AG04449 (cell line): ENCODE measurements around the gene DMGDH.

ENCODE experiments used
- CTCF ChIA-PET: fragments of 350-600 bp; formaldehyde crosslinking; extraction: SDS; loops from one replicate; lab custom pipeline; 2021; ENCODE audit warnings: antibody characterized with exemption; lab: Yijun Ruan, JAX
- POLR2A ChIA-PET: fragments of 400-600, 350-600 bp; formaldehyde crosslinking; extraction: SDS; loops from one replicate; lab custom pipeline; 2020; ENCODE audit warnings: antibody characterized with exemption, inconsistent platforms; lab: Yijun Ruan, JAX
- DNase-seq: peaks from one replicate; pipeline ENCODE4 v3.0.0-alpha.2; 2010; ENCODE audit warnings: low read depth, low spot score
- H3K4me3 ChIP-seq: 2 replicates; pipeline ENCODE4 v1.5.1; 2011; ENCODE audit warnings: low read depth, mild to moderate bottlenecking, control low read depth, low read length
- TF ChIP-seq, protein P1 (sequence below): IDR thresholded peaks from one replicate; pipeline ENCODE4 v1.5.1; 2011; ENCODE audit warnings: mild to moderate bottlenecking, moderate library complexity, low read length, control low read depth, inconsistent platforms; ENCODE audit not compliant: insufficient read depth; ENCODE audit errors: missing control alignments

The DMGDH gene

DNA sequence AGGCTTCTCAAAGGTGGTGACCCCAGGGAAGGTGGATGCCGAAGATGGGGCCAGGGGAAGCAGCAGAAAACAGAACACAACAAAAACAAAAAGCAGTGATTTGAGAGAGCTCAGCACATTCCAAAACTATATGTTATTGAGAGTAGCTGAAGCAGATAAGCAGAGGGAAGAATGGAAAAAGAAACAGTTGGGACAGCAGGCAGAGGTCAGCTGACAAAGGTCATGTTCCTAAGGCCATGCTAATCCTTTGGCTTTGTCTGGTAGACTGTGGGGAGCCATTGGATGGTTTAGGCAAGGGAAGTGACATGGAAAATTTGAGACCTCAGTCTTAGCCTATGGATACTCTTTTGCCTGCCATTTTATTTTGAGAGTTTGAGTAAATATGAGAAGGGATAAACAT, 14.5 kb downstream of the DMGDH start:
- H3K4me3 ChIP-seq, result no peak overlapping the region
- POLR2A ChIA-PET, result no interaction called here
- TF ChIP-seq, protein P1, sequence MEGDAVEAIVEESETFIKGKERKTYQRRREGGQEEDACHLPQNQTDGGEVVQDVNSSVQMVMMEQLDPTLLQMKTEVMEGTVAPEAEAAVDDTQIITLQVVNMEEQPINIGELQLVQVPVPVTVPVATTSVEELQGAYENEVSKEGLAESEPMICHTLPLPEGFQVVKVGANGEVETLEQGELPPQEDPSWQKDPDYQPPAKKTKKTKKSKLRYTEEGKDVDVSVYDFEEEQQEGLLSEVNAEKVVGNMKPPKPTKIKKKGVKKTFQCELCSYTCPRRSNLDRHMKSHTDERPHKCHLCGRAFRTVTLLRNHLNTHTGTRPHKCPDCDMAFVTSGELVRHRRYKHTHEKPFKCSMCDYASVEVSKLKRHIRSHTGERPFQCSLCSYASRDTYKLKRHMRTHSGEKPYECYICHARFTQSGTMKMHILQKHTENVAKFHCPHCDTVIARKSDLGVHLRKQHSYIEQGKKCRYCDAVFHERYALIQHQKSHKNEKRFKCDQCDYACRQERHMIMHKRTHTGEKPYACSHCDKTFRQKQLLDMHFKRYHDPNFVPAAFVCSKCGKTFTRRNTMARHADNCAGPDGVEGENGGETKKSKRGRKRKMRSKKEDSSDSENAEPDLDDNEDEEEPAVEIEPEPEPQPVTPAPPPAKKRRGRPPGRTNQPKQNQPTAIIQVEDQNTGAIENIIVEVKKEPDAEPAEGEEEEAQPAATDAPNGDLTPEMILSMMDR, result no peak
- no peak for DNase-seq
- CTCF ChIA-PET, result no interaction called here

DNA sequence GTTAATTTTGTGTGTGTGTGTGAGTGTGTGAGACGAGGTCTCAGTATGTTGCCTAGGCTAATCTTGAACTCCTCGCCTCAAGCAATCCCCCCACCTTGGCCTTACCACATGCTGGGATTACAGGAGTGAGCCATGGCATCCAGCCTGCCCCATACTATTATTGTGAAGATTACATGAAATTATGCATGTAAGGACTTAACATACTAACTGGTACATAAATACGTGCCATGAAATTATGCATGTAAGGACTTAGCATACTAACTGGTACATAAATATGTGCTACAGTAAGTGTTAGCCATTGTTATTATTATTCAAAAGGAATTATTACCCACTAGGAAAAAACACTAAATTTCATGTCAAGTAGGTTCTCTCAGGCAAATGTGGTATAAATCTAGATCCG, 16.2 kb downstream of the DMGDH start:
- no peak overlapping the region for H3K4me3 ChIP-seq
- POLR2A ChIA-PET, result no interaction called here
- TF ChIP-seq, protein P1, result no peak
- DNase-seq, result no peak
- CTCF ChIA-PET, result interaction anchor here (1.6 kb wide), 1 partner anchor 29 kb away, joined by 5 read pairs; no protein-coding TSS in a partner anchor

DNA sequence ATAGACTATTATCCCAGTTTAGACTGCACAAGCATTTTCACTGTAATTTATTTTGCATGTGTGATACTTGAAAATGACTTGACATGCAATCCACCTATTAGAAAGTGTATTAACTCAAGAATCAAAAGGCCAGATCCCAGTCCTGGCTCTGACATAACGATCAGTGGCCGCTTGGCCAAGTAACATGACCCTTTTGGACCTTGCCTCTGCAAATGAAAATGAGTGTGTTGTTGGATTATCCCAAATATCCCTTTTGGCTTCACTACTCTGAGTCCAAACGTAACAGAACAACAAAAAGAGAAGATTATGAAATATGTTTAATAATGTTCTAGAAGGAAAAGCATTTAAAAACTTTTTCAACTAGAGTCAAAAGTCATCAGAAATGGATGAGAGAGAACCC, 19.0 kb downstream of the DMGDH start:
- CTCF ChIA-PET, result interaction anchor here (0.6 kb wide), 1 partner anchor 25 kb away, joined by 3 read pairs; no protein-coding TSS in a partner anchor

DNA sequence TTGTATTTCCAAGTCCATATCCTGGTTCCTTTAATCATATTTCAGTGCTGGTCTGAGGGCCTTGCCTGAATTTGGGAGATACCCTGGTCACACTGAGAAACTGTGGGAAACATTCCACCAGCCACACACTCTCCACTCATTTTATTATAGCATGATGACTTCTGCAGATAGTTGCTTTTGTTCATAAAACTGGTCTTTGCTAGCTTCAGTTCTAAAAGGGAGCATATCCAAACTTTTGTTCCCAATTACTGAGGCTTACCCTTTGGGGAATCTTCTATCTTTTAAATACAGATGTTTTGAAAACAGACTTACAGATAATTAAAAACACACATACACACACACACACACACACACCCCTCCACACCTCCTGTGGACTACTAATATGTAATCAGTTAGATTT, 21.0 kb downstream of the DMGDH start:
- CTCF ChIA-PET, result interaction anchor here (1.0 to 9.3 kb wide), 5 partner anchors 24 to 85 kb away, joined by 3 to 61 read pairs (median 5); no protein-coding TSS in a partner anchor
- DNase-seq, result no peak
- POLR2A ChIA-PET, result no interaction called here
- TF ChIP-seq, protein P1, result no peak
- no peak overlapping the region for H3K4me3 ChIP-seq

More for the DNA sequence above, 19.0 kb downstream of the DMGDH start:
- DNase-seq, result no peak
- POLR2A ChIA-PET, result no interaction called here
- no peak overlapping the region for H3K4me3 ChIP-seq
- TF ChIP-seq, protein P1, result no peak

DNA sequence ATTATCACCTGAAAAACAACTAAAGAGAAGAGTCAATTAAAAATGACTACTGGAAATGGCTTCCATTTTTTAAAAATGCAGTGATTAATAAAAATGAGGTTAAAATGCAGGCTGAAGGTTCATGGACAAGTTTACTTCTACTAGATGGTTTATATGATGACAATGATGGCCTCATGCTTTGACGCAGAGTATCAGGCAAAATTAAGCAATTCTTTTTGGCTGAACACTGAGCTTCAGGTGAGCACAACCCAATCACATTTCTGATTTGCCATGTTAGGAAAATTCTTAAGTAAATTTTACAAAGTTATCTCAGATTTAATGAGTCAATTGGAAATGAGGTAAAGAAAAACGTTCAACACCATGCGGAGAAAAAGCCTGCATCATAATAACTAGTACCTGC, 22.3 kb downstream of the DMGDH start:
- TF ChIP-seq, protein P1, result no peak
- no peak for DNase-seq
- no peak overlapping the region for H3K4me3 ChIP-seq
- CTCF ChIA-PET, result interaction anchor here (1.0 to 9.3 kb wide), 6 partner anchors 10 to 86 kb away, joined by 3 to 61 read pairs (median 5); no protein-coding TSS in a partner anchor
- POLR2A ChIA-PET, result interaction anchor here (0.6 kb wide), 1 partner anchor 402 kb away, joined by 3 read pairs; no protein-coding TSS in a partner anchor

DNA sequence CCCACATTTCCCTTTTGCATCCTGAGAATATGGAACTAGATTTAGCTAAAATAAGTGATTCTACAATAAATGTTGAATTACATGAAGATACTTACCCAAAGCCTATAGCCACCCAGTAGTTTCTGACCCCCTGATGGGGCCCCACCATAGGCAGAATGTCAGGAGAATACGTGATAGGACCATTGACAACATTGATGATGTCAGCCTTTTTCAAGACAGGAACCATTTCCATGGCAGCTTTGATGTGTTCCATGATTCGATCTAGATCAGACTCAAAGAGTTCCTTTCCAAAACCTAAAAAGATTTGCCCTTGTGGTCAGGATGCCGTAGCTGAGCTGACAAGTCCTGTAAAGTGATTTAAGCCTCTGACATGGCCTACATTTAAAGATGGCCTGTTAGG, 27.3 kb downstream of the DMGDH start:
- TF ChIP-seq, protein P1, result no peak
- ChIA-PET POLR2A (no interaction called here), CTCF (interaction anchor here (0.6 to 9.3 kb wide), 3 partner anchors 18 to 91 kb away, joined by 3 to 61 read pairs (median 21); no protein-coding TSS in a partner anchor)
- H3K4me3 ChIP-seq, result no peak overlapping the region
- DNase-seq, result no peak
